Pancreas (tissue), 10 donors: ENCODE data around the gene DGCR2. TPM values are rescaled to one million over a fixed set of nuclear protein-coding genes. Genes with fewer than 3 reads are reported as not detected.
A peak's percentile ranks its signal among the peaks of the same experiment; 100 is the strongest.
"Not testable (repeated sequence)": the region's sequence is repeated elsewhere in the genome, so short reads cannot be mapped to it uniquely, and the experiment has no call there.

Experiments
- ATAC-seq, 4 donors: fragments of 200-7000 bp; cut with Tn5 transposase; one replicate each; pipeline versions ENCODE4 v1.8.0 to v1.9.1; 2020; ENCODE audit warnings: mild to moderate bottlenecking in 4 of 4, moderate library complexity in 4 of 4
- DNase-seq, 6 donors: peaks; one replicate each; pipeline ENCODE4 v3.0.0-alpha.2; 2020
- FAIRE-seq: peaks from 2 replicates; lab custom pipeline; 2012; peaks lifted over from hg19 to GRCh38; lab: Jason Lieb, UNC
- H3K27ac ChIP-seq, 4 donors: fragments of 200-600 bp; sonication (generic); 1 replicate in 3 of 4; 2 replicates in 1 of 4; pipeline versions ENCODE4 v1.5.0 to v1.8.0; 2020
- H3K27me3 ChIP-seq, 4 donors: fragments of 200-600 bp; one replicate each; pipeline ENCODE4 v1.8.0; 2021
- H3K36me3 ChIP-seq, 3 donors: fragments of 200-600 bp; sonication (generic) in 1 of 3; one replicate each; pipeline versions ENCODE4 v1.5.0 to v1.8.0; 2020 to 2021
- H3K4me1 ChIP-seq, 3 donors: fragments of 200-600 bp; one replicate each; pipeline ENCODE4 v1.8.0; 2021
- H3K4me3 ChIP-seq, 4 donors: fragments of 200-600 bp; sonication (generic) in 2 of 4; one replicate each; pipeline versions ENCODE4 v1.5.0 to v1.8.0; 2020 to 2021
- H3K9me3 ChIP-seq, 4 donors: fragments of 200-600 bp; one replicate each; pipeline ENCODE4 v1.8.0; 2021
- WGBS, 2 donors: extraction: QIAGEN DNeasy Blood & Tissue Kit; methylation state at CpG; one replicate each; pipeline ENCODE4 v1.1.7; 2013; 5-methylcytosine and 5-hydroxymethylcytosine counted together
- intact Hi-C, 3 donors: fragments of 100-400 bp; cut with DNase I; formaldehyde crosslinking; loops; one replicate each; pipeline versions ENCODE4 v1.11.1 to v1.14.2; 2022
- polyA plus RNA-seq, 2 donors: library from polyadenylated mRNA; stranded (reverse); fragments of 200-250 nt; gene quantifications; one replicate each; pipeline ENCODE4 v1.2.3, GENCODE V29; 2013
- total RNA-seq, 6 donors: library from RNA; stranded (reverse); fragmentation: NEBNext Ultra II Directional in 4 of 6; extraction: Animal tissue kit (Norgen Biotek cat#: 25700) in 4 of 6; gene quantifications; one replicate each; pipeline versions ENCODE4 v1.2.1 to v1.2.4, GENCODE V29; 2021 to 2023
- TF ChIP-seq, protein P1 (sequence below), 4 donors: fragments of 200-600 bp; sonication (generic) in 3 of 4; IDR thresholded peaks; one replicate each; pipeline versions ENCODE4 v1.5.0 to v1.8.0; 2021; ENCODE audit warnings: antibody characterized with exemption in 4 of 4
- donor health status: healthy with polysubstance abuse.
- donor health status: DM: no; HTN: no; CAD: no; lungs with moderate emphysema.
- donor health status: DM: no; HTN: no; CAD: no.
- donor health status: control.
- donor health status: control.
- donor health status: Bipolar disorder and iron deficiency.
- donor health status: DM: yes; HTN: yes; CAD: no.
- donor health status: DM: no; HTN: no; CAD: no.
- donor health status: DM: no; HTN: no; CAD: no.
- donor health status: DM: yes; HTN: yes; CAD: no.

DGCR2 gene
- total and polyA plus RNA-seq, 8 donors, result 24.3 to 41.5 (median 30.1) TPM

DNA sequence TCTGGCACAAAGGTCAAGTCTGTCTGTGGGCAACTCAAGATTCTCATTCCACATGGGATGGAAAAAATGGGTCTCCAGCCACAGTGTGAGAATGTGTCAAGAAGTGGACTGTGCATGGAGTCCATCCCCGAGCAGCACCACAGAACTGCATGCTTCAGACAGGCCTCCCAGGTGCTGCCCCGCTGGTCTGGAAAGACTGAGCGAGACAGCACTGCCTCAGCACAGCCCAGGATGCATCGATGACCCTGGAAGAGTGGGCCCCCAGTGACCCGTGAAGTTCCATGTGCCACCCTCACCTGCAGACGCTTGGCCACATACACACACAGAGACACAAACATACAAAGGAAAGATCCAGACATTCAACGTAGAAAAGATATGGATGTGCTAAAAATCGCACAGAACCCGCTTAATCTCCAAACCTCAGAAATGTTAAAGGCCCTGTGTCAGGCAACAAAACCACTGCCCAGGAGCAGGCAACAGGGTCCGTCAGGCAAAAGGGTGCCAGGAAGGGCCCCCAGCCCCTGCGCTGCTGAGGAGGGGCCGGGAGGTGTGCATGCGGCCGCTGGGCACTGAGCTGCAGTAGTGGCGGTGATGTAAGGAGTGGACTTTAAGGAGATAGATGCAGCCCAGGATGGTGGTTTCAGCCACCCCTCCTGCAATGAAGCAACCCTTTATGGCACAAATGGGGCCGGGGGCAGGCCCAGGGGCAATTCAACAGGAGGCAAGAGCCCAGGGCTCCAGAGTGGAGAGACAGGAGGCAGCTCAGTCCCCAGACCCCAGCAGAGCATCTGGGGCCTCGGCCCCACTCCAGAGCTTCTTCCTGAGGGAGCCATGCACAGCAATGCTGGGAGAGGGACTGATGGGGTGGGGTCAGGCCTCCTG, 84.7 kb downstream of the DGCR2 start:
- Histone ChIP-seq H3K9me3 (no peaks in the 10 kb centered on the region), H3K27me3 (no peaks in the 10 kb centered on the region), H3K4me3 (no peak overlapping the region), H3K4me1 (no peaks in the 10 kb centered on the region), H3K27ac (no peak overlapping the region), H3K36me3 (peaks cover 0 to 51% (median 32%) of the 10 kb centered on the region in 3 donors)
- TF ChIP-seq, protein P1, sequence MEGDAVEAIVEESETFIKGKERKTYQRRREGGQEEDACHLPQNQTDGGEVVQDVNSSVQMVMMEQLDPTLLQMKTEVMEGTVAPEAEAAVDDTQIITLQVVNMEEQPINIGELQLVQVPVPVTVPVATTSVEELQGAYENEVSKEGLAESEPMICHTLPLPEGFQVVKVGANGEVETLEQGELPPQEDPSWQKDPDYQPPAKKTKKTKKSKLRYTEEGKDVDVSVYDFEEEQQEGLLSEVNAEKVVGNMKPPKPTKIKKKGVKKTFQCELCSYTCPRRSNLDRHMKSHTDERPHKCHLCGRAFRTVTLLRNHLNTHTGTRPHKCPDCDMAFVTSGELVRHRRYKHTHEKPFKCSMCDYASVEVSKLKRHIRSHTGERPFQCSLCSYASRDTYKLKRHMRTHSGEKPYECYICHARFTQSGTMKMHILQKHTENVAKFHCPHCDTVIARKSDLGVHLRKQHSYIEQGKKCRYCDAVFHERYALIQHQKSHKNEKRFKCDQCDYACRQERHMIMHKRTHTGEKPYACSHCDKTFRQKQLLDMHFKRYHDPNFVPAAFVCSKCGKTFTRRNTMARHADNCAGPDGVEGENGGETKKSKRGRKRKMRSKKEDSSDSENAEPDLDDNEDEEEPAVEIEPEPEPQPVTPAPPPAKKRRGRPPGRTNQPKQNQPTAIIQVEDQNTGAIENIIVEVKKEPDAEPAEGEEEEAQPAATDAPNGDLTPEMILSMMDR (IDR thresholded peaks at IDR 0.05), result no peak
- intact Hi-C loops, result no loop called here
- peak in 1 of 6 donors; percentile 42 for DNase-seq
- 84 to 97% methylated on average over 17 of the region's 17 CpGs for WGBS, 2 donors
- ATAC-seq, result no peak
- FAIRE-seq, result no peak

GRCh38 chr22:19036523-19037273, 85.5 kb downstream of the DGCR2 start:
- no peak for FAIRE-seq
- 84 to 91% methylated on average over 17 of the region's 17 CpGs for whole genome bisulfite sequencing, 2 donors
- H3K4me1 ChIP-seq, result no peaks in the 10 kb centered on the region
- ATAC-seq, result no peak
- no peaks in the 10 kb centered on the region for H3K9me3 ChIP-seq
- peaks cover 0 to 43% (median 24%) of the 10 kb centered on the region in 3 donors for H3K36me3 ChIP-seq
- H3K27ac ChIP-seq, result no peak overlapping the region
- H3K27me3 ChIP-seq, result no peaks in the 10 kb centered on the region
- intact Hi-C loops, result no loop called here
- no peak overlapping the region for H3K4me3 ChIP-seq
- DNase-seq, result peak in 2 of 6 donors; percentile 52 to 63
- TF ChIP-seq, protein P1 (IDR thresholded peaks at IDR 0.05), result no peak

DNA sequence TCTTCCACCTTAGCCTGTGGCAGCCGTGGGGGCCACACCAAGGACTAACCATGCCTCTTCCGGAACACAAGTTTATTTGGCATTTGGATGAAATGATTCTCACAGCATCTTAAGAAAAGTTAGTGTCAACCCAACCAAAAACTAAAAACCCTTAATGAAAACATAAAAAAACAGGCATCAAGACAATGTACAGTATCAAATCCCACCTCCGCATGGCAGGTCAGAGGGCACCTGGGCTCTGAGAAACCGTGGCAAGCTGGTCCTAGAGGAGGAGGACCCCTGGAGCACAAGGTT, 86.0 kb downstream of the DGCR2 start:
- DNase-seq (no peak), ATAC-seq (no peak), FAIRE-seq (no peak)
- H3K27me3 ChIP-seq, result no peaks in the 10 kb centered on the region
- TF ChIP-seq, protein P1 (IDR thresholded peaks at IDR 0.05), result no peak
- H3K9me3 ChIP-seq, result no peaks in the 10 kb centered on the region
- intact Hi-C loops, result no loop called here
- H3K4me3 ChIP-seq, result no peak overlapping the region
- no peak overlapping the region for H3K27ac ChIP-seq
- H3K4me1 ChIP-seq, result no peaks in the 10 kb centered on the region
- H3K36me3 ChIP-seq, result peaks cover 0 to 38% (median 19%) of the 10 kb centered on the region in 3 donors
- whole genome bisulfite sequencing, 2 donors, result 78 to 89% methylated on average over 4 of the region's 4 CpGs

DNA sequence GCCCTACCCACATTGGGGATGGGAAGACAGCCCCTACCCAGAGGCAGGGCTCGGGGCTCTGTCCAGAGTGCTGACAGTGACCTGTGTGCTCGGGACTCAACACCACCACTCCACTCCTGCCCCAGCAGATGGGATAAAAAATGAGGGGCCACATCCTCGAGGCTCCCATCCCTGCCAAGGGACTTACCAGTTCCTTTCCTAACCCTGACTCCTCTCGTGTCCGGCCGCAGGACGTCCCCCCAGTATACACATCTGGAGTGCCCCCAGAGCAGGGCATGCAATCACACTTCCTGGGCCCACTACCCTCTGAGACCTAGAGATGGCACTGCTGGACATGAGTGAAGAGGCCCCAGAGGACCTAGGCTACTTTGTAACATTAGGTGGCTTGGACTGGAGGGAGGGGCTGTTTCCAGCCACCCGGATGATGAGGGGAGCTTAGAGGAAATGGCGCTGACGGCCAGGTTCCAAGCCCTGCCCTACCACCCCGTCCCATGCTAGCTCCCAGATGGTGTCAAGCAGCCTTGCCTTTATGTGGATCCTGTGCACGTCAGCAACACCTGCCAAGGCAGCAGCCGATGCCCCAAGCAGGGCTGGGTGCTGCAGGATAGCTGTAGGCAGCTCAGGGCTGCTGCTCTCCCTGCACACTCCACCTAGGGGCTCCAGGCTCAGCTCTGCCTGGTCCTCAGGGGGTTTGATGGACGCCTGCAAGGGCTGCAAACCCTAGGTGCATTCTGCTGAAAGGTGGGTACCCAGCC, 86.6 kb downstream of the DGCR2 start:
- Histone ChIP-seq H3K27me3 (no peaks in the 10 kb centered on the region), H3K4me1 (no peaks in the 10 kb centered on the region), H3K9me3 (no peaks in the 10 kb centered on the region), H3K36me3 (peaks cover 0 to 33% (median 14%) of the 10 kb centered on the region in 3 donors), H3K27ac (no peak overlapping the region), H3K4me3 (no peak overlapping the region)
- DNase-seq (peak in 2 of 6 donors; percentile 52 to 56), ATAC-seq (peak; percentile 15 to 46 (median 40)), FAIRE-seq (no peak)
- 29 to 48% methylated on average over 14 of the region's 14 CpGs for WGBS, 2 donors
- intact Hi-C loops, result no loop called here
- TF ChIP-seq, protein P1 (IDR thresholded peaks at IDR 0.05), result no peak

DNA sequence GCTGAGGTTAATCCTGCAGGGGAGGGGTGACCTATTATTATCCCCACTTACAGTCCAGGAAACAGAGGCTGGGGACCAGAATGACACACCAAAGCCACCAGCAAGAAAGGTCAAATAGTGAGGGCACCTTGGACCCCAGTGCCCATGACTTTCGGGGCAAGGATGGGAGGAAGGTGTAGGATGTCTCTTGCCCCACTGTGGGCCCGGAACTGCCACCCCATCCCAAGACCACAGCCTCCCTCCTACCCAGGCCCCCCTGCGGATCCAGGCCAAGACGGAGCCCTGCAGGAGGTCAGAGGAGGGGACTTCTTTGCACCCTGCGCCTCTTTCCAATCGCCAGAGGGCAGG, 87.1 kb downstream of the DGCR2 start:
- H3K4me3 ChIP-seq, H3K27ac ChIP-seq, DNase-seq, H3K27me3 ChIP-seq, H3K4me1 ChIP-seq, ATAC-seq, H3K9me3 ChIP-seq, intact Hi-C loops, FAIRE-seq: not testable (repeated sequence)
- H3K36me3 ChIP-seq, result peaks cover 0 to 27% (median 8%) of the 10 kb centered on the region in 3 donors
- 10 to 30% methylated on average over 2 to 6 of the region's 6 CpGs for WGBS, 2 donors

DNA sequence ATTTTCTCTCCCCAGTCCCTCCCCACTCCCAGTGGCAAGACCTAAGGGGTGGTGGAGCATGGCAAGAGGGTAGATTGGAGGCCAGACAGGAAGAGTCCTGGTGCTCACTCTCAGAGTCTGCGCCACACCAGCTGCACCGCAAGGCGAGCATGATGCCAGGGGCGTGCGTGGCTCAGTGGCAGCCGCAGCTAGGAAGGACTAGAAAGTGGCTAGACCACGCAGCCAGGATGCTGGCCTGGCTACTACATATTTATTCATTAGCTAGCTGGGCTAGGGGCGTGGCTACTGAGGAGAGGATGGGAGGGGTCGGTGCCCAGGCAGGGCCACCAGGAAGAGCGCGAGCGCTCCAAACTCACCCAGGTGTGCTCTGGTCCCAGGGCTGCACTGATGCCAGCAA, 87.5 kb downstream of the DGCR2 start:
- H3K27ac ChIP-seq, ATAC-seq, H3K4me3 ChIP-seq, H3K9me3 ChIP-seq, H3K4me1 ChIP-seq, FAIRE-seq, H3K27me3 ChIP-seq, intact Hi-C loops: not testable (repeated sequence)
- WGBS, 2 donors, result 49 to 74% methylated on average over 6 to 9 of the region's 12 CpGs
- peaks cover 0 to 24% (median 8%) of the 10 kb centered on the region in 3 donors for H3K36me3 ChIP-seq
- DNase-seq, result peak in 1 of 6 donors; percentile 34

DNA sequence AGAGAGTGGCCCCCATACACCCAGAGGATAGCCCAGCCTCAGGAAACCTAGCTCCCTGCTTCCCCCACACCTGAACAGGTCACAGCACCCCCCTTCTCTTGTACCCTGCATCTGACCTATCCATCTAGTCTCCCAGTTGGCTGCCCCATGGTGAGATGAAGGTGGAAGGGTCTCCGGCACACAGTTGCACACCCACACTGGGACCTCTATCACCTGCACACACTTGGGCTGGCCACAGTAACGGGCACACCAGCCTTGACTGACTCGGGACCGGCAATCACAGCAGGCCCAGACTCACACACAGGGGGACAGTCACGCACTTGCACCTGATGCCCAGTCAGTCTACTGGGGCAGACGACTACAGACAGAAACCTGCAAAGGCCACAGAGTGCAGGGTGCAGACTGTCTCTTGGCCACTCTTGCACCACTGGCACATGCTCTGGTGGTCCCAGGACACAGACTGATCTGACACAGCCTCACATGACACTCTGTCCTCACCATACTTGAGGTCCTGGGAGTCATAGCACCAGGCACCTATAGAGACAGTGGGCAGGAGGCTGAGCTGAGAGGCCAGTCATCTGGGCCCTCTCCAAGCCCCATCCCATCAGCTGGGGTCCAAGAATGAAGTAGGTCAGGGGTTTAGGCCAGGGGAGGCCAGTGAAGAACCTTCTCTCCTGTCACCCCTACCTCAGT, 88.0 kb downstream of the DGCR2 start:
- H3K27me3 ChIP-seq, FAIRE-seq, H3K4me1 ChIP-seq, intact Hi-C loops, H3K9me3 ChIP-seq, H3K4me3 ChIP-seq, H3K27ac ChIP-seq: not testable (repeated sequence)
- DNase-seq, result peak in 2 of 6 donors; percentile 12 to 38
- ATAC-seq, result peak in 1 of 4 donors; percentile 2
- 36 to 55% methylated on average over 5 to 6 of the region's 6 CpGs for WGBS, 2 donors
- H3K36me3 ChIP-seq, result peaks cover 0 to 18% (median 8%) of the 10 kb centered on the region in 3 donors
